Activated CD8-positive, alpha-beta memory T cell treated with anti-CD3 and anti-CD28 coated beads, Interleukin-2, amount 50 U/mL, for 48 hours (primary cell): ENCODE data around the gene PCDHB9.
"Not testable (repeated sequence)": the region's sequence is repeated elsewhere in the genome, so short reads cannot be mapped to it uniquely, and the experiment has no call there.

Experiments used
- DNase-seq: peaks from one replicate; pipeline ENCODE4 v3.0.0-alpha.2; 2020

PCDHB9 gene

DNA sequence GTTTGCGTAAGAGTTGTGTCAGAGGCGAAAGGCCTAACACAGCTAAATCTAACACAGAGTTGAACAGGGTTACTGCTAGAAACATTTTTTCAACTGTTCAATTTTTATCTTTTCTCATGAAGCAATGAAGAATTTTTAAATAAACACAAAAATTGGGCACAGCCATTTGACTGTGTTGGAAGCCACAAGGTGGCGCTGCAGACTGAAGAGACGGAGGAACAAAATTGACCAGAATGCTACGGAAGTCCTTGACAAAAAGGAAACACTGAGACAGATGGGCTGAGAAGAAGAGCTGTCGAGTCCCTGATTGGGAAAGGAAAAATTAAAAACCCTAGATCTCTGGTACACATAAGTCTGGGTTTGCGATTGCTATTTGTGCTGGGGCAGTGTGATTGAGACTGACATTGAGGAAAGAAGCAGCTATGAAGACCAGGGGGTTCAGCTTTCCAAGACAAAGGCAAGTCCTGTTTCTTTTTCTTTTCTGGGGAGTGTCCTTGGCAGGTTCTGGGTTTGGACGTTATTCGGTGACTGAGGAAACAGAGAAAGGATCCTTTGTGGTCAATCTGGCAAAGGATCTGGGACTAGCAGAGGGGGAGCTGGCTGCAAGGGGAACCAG, at the start of gene PCDHB9:
Gene PCDHB9 (plus strand): TSS at position 265 of the 616 bp plus-strand sequence. CDS start 158 bp downstream, at position 423.
- no peak for DNase-seq

DNA sequence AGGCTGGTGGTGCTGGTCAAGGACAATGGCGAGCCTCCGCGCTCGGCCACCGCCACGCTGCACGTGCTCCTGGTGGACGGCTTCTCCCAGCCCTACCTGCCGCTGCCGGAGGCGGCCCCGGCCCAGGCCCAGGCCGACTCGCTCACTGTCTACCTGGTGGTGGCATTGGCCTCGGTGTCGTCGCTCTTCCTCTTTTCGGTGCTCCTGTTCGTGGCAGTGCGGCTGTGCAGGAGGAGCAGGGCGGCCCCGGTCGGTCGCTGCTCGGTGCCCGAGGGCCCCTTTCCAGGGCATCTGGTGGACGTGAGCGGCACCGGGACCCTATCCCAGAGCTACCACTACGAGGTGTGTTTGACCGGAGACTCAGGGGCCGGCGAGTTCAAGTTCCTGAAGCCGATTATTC, 49.6 kb upstream of the PCDHB9 start:
- DNase-seq: not testable (repeated sequence)

DNA sequence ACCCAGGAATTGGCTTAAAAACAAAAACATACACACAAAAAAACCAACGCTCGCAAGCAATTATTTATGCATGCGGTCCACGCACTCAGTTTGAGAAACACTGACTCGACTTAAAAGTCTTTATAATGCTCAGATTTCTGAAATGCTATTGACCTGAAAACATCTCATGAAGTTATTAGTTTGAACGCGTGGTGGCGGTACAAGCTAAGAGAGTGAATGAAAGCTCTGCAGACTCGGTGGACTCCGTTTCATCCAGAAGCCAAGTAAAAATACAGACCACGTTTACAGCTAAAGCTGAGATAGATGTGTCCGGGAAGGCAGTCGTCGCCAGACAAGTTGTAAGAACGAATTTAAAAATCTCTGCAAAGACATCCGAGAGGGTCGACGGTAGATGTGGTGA, 37.1 kb upstream of the PCDHB9 start, which contains the start of gene PCDHB6:
Gene PCDHB6 (plus strand): TSS at position 246 of the 400 bp plus-strand sequence. CDS start 201 bp downstream, outside the sequence.
- DNase-seq: no peak

DNA sequence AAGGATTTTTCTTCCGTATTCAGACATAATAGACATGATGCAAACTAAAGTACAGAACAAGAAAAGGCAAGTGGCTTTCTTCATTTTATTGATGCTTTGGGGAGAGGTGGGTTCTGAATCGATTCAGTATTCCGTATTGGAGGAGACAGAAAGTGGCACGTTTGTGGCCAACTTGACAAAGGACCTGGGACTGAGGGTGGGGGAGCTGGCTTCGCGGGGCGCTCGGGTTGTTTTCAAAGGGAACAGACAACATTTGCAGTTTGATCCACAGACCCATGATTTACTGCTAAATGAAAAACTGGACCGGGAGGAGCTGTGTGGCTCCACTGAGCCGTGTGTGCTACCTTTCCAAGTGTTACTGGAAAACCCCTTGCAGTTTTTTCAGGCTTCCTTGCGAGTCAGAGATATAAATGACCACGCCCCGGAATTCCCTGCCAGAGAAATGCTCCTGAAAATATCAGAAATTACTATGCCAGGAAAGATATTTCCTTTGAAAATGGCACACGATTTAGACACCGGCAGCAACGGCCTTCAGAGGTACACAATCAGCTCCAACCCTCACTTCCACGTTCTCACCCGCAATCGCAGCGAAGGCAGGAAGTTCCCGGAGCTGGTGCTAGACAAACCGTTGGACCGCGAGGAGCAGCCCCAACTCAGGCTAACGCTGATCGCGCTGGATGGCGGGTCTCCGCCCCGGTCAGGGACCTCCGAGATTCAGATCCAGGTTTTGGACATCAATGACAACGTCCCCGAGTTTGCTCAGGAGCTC, 36.6 kb upstream of the PCDHB9 start:
- no peak for DNase-seq

DNA sequence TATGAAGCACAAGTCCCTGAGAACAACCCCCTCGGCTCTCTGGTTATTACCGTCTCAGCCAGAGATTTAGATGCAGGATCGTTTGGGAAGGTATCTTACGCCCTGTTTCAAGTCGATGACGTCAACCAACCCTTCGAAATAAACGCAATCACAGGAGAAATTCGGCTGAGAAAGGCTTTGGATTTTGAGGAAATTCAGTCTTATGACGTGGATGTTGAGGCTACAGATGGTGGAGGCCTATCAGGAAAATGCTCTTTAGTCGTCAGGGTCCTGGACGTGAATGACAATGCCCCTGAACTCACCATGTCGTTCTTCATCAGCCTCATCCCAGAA, 36.0 kb upstream of the PCDHB9 start:
- DNase-seq: no peak

DNA sequence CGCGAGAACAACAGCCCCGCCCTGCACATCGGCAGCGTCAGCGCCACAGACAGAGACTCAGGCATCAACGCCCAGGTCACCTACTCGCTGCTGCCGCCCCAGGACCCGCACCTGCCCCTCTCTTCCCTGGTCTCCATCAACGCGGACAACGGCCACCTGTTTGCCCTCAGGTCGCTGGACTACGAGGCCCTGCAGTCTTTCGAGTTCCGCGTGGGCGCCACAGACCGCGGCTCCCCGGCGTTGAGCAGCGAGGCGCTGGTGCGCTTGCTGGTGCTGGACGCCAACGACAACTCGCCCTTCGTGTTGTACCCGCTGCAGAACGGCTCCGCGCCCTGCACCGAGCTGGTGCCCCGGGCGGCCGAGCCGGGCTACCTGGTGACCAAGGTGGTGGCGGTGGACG, 35.3 kb upstream of the PCDHB9 start:
- not testable (repeated sequence) for DNase-seq

DNA sequence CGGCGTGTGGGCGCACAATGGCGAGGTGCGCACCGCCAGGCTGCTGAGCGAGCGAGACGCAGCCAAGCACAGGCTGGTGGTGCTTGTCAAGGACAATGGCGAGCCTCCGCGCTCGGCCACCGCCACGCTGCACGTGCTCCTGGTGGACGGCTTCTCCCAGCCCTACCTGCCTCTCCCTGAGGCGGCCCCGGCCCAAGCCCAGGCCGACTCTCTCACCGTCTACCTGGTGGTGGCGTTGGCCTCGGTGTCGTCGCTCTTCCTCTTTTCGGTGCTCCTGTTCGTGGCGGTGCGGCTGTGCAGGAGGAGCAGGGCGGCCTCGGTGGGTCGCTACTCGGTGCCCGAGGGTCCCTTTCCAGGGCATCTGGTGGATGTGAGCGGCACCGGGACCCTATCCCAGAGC, 34.9 kb upstream of the PCDHB9 start:
- not testable (repeated sequence) for DNase-seq

DNA sequence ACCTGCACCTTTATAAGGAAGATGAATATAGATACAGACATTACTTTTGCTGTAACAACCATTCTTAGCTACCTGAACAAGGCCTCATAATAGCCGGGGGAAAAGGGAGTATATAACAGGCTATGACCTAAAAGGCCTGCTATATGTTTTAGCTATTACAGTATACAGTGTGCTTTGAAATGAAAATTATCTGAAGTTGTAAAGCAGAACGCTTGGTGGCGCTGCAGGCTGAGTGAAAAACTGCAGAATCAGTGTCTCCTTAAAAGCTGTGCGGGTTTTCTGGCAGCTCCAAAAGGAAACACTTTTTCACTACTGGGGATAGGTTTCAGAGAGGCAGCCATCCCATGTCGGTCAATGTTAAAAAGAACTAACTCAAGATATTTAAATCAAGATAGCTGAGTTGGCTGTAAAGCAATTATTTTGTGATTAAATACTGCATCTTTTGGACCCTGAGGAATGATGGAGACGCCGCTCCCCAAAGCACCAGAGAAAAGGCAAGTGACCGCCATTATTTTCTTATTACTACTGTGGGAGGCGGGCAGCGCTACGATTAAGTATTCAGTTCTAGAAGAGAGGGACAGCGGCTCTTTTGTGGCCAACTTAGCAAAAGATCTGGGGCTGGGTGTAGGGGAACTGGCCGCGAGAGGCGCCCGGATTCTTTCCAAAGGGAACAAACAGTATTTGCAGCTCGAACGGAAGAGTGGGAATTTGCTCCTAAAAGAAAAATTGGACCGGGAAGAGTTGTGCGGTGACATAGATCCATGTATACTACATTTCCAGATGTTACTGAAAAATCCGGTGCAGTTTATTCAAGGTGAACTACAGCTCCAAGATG, 31.2 kb upstream of the PCDHB9 start:
- DNase-seq: no peak

DNA sequence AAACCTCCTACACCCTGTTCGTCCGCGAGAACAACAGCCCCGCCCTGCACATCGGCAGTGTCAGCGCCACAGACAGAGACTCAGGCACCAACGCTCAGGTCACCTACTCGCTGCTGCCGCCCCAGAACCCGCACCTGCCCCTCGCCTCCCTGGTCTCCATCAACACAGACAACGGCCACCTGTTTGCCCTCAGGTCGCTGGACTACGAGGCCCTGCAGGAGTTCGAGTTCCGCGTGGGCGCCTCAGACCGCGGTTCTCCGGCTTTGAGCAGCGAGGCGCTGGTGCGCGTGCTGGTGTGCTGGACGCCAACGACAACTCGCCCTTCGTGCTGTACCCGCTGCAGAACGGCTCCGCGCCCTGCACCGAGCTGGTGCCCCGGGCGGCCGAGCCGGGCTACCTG, 29.6 kb upstream of the PCDHB9 start:
- not testable (repeated sequence) for DNase-seq

DNA sequence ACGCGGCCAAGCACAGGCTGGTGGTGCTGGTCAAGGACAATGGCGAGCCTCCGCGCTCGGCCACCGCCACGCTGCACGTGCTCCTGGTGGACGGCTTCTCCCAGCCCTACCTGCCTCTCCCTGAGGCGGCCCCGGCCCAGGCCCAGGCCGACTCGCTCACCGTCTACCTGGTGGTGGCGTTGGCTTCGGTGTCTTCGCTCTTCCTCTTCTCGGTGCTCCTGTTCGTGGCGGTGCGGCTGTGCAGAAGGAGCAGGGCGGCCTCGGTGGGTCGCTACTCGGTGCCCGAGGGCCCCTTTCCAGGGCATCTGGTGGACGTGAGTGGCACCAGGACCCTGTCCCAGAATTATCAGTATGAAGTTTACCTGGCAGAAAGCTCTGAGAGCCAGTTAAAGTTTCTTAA, 29.1 kb upstream of the PCDHB9 start:
- not testable (repeated sequence) for DNase-seq

DNA sequence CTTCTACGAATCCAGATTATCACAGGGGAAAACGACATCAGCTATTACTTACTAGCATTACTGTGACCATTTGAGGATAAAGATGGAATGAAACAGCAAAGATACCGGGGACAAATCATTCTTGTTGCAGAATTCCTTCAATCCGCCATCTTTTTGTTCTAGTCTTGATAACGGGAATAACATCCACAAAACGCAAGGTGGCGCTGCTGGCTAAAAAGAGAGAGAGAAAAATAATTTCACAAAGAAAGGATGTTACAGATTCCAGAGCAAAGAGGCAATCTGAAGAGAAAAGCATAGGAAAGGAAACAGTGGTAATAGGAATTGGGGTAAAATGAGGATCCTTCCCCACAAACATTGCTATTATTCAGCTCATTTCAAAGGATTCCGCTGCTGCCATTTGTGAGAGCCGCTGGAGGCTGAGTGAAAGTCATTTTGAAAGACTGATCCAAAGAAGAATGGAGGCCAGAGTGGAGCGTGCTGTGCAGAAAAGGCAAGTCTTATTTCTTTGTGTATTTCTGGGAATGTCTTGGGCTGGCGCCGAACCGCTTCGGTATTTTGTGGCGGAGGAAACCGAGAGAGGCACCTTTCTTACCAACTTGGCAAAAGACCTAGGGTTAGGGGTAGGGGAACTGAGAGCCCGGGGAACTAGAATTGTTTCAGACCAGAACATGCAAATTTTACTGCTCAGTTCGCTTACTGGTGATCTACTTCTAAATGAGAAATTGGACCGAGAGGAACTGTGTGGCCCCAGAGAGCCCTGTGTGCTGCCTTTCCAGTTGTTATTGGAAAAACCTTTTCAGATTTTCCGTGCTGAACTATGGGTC, 14.4 kb upstream of the PCDHB9 start, which contains the start of gene PCDHB7:
Gene PCDHB7 (plus strand): TSS at position 264 of the 824 bp plus-strand sequence. CDS start 192 bp downstream, at position 456.
- no peak for DNase-seq

DNA sequence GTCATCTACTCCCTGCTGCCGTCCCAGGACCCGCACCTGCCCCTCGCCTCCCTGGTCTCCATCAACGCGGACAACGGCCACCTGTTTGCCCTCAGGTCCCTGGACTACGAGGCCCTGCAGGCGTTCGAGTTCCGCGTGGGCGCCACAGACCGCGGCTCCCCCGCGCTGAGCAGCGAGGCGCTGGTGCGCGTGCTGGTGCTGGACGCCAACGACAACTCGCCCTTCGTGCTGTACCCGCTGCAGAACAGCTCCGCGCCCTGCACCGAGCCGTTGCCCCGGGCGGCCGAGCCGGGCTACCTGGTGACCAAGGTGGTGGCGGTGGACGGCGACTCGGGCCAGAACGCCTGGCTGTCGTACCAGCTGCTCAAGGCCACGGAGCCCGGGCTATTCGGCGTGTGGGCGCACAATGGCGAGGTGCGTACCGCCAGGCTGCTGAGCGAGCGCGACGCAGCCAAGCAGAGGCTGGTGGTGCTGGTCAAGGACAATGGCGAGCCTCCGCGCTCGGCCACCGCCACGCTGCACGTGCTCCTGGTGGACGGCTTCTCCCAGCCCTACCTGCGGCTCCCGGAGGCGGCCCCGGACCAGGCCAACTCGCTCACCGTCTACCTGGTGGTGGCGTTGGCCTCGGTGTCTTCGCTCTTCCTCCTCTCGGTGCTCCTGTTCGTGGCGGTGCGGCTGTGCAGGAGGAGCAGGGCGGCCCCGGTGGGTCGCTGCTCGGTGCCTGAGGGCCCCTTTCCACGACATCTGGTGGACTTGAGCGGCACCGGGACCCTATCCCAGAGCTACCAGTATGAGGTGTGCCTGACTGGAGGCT, 12.5 kb upstream of the PCDHB9 start:
- DNase-seq: not testable (repeated sequence)

DNA sequence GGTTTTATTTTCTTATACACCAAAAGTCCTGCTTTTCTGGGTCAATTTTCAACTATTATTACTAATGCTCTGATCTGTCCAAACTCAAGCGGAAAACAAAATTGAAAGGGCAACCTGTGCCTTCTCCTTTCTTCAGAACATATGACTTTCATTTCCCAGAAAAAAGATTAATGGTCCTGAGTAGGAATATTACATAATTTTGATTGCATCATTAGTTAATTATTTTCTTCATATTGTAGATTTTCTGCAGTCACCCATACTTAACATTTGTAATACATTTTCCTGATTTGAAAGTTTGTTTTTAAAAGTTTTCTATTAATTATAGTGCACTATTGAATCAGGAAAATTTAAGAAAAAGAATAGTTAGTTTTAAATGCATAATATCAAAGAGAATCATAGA, 11.0 kb upstream of the PCDHB9 start:
- DNase-seq: no peak

DNA sequence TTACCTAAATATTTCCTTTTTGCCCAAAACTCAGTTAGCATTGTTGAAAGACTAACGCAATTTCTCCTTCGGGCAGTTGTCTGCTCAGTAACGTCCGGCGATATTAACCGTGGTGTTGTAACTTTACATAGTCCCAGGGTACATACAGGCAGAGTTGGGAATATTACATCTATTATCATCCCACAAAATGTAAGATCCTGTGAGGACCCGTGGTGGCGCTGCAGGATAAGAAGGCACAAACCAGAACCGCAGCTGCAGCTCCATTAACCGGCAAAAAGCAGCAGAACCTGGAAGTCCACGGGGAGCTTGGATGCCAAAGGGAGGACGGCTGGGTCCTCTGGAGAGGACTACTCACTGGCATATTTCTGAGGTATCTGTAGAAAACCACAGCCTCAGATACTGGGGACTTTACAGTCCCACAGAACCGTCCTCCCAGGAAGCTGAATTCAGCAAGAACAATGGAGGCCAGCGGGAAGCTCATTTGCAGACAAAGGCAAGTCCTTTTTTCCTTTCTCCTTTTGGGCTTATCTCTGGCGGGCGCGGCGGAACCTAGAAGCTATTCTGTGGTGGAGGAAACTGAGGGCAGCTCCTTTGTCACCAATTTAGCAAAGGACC, 9.3 kb upstream of the PCDHB9 start, which contains the start of gene PCDHB8:
Gene PCDHB8 (plus strand): TSS at position 214 of the 615 bp plus-strand sequence. CDS start 245 bp downstream, at position 459.
- not testable (repeated sequence) for DNase-seq

DNA sequence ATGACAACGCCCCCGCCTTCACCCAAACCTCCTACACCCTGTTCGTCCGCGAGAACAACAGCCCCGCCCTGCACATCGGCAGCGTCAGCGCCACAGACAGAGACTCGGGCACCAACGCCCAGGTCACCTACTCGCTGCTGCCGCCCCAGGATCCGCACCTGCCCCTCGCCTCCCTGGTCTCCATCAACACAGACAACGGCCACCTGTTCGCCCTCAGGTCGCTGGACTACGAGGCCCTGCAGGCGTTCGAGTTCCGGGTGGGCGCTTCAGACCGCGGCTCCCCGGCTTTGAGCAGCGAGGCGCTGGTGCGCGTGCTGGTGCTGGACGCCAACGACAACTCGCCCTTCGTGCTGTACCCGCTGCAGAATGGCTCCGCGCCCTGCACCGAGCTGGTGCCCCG, 7.6 kb upstream of the PCDHB9 start:
- DNase-seq: not testable (repeated sequence)

DNA sequence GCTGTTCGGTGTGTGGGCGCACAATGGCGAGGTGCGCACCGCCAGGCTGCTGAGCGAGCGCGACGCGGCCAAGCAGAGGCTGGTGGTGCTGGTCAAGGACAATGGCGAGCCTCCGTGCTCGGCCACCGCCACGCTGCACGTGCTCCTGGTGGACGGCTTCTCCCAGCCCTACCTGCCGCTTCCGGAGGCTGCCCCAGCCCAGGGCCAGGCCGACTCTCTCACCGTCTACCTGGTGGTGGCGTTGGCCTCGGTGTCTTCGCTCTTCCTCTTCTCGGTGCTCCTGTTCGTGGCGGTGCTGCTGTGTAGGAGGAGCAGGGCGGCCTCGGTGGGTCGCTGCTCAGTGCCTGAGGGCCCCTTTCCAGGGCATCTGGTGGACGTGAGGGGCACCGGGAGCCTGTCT, 7.1 kb upstream of the PCDHB9 start:
- DNase-seq: not testable (repeated sequence)

DNA sequence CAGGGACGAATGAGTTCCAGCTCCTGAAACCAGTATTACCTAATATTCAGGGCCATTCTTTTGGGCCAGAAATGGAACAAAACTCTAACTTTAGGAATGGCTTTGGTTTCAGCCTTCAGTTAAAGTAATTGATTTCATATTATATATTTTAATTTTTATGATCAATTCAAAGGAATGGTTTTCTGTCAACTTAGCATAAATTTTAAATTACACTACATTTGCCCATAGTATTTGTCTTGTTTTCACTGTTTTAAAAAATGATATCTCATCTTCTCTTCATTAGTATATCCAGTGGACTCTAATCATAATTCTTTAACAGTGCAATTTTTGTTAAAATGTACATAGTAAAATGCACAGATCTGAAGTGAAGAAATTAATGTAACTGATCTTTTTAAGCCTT, 6.6 kb upstream of the PCDHB9 start:
- DNase-seq: no peak

DNA sequence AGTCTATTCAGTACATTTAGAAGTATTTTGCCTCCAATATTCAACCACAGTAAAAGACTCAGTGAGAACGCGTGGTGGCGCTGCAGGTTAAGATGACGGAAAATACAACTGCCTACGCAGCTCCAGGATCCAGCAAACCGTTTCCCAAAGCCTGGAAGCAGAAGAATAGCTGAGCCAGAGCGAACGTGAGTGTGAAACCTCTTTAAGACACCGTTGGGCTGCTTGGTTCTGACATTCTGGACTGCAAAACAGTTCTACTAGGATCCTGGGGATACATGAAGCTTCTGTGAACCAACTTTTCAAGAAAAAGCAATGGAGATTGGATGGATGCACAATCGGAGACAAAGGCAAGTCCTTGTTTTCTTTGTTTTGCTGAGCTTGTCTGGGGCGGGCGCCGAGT, 4.7 kb upstream of the PCDHB9 start, which contains the start of gene PCDHB16:
Gene PCDHB16 (plus strand): TSS at position 140 of the 400 bp plus-strand sequence. CDS start 173 bp downstream, at position 313.
- no peak for DNase-seq

DNA sequence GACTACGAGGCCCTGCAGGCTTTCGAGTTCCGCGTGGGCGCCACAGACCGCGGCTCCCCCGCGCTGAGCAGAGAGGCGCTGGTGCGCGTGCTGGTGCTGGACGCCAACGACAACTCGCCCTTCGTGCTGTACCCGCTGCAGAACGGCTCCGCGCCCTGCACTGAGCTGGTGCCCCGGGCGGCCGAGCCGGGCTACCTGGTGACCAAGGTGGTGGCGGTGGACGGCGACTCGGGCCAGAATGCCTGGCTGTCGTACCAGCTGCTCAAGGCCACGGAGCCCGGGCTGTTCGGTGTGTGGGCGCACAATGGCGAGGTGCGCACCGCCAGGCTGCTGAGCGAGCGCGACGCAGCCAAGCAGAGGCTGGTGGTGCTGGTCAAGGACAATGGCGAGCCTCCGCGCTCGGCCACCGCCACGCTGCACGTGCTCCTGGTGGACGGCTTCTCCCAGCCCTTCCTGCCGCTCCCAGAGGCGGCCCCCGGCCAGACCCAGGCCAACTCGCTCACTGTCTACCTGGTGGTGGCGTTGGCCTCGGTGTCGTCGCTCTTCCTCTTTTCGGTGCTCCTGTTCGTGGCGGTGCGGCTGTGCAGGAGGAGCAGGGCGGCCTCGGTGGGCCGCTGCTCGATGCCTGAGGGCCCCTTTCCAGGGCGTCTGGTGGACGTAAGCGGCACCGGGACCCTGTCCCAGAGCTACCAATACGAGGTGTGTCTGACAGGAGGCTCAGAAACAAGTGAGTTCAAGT, 2.7 kb upstream of the PCDHB9 start:
- DNase-seq: not testable (repeated sequence)

DNA sequence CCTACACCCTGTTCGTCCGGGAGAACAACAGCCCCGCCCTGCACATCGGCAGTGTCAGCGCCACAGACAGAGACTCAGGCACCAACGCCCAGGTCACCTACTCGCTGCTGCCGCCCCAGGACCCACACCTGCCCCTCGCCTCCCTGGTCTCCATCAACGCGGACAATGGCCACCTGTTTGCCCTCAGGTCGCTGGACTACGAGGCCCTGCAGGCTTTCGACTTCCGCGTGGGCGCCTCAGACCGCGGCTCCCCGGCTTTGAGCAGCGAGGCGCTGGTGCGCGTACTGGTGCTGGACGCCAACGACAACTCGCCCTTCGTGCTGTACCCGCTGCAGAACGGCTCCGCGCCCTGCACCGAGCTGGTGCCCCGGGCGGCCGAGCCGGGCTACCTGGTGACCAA, 1.7 kb downstream of the PCDHB9 start:
- not testable (repeated sequence) for DNase-seq
